Pons (tissue), 1 donor: ENCODE measurements around the gene DST.

Experiments
- DNase-seq: peaks from one replicate; pipeline ENCODE4 v3.0.0-alpha.2; 2016; ENCODE audit warnings: low spot score

DST gene

DNA sequence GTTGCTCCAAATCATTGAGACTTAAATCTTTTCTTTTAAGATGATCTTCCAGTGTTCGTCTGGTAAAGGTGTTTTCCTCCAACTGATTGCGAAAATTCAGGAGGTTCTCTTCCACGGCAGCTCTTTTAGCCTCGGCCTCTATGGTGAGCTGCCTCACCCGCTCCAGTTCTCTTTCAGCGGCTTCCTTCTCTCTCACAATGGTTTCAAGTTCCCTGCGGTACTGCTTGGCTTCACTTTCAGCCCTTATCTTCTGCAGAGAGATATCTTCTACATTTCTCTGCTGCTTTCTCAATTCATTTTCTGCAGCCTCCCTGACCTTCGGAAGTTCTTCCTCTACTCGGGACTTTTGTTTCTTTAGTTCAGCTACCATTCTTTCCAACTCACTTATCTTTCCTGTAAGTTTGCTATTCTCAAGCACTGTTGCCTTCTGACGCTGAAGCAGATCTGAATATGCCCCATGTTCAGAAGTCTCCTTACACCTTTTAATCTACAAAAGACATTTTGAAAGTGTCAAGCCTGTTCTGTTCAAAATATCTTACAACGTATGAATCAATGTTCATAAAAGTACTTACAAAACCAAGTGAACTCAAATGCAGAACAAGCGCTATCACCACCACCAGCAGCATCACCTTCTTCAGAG lies 22.3 kb downstream of the DST start:
- no peak for DNase-seq

DNA sequence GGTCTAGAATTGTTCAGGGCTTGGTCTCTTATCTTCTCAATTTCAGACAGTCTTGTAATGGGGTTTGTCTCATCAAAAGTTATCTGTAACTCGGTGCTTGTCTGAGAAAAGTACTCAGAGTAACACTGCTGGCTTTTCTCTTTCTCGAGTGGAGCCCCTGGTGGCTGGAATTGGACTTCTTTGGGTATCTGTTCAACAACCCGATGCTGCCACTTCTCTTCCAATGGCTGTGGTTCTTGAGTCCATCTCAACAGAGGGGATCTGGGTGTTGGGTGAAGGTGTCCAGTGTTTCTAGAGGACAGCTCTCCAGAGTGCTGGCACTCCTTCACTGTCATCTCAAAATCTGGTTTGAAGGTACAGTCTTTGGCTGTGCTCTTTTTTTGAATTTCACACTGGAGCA lies 24.6 kb downstream of the DST start:
- no peak for DNase-seq

DNA sequence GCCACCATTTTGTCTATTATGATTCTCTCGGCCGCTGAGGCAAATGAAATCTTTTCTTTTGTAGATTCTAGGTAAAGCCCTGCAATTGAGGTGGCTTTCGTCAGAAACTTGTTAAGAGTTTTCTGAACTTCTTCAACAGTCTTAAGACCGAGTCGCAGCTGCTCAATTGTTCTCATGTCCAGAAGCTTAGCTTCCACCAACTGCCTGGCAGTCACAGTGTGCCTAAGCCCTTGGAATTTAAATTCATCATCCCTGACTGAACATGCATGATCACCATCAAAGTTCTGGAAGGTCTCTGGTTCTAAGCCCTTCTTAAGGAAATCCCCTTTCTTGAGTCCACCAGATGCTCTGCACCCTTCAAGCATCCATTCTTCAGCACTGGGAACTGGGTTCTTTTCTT lies 25.7 kb downstream of the DST start:
- no peak for DNase-seq

DNA sequence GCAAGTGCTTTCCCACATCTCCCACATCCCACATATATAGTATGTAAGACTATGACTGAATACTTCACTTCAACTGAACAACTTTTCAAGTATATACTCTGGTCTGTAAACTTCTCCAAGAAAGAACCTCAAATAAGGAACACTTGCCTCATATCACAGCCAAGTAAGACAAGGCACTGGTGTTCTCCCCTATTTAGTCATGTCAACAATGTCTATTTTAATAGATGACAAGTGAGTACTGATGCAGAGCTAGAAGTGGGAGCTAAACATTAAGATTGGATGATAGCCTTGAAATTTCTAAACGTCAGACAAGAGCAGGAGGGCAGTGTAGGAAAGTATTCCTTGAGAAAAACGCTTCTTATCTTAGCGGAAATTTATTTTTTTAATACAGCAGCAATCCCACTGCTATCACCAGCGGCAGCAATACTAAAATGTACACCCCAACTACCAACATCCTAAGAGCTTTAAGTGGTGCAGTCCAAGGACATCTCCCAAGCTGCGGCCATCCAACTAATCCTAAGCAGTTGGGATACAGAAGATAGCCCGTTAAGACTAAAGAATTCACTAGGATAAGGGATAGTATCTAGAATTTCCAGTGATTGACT lies 29.3 kb downstream of the DST start:
- DNase-seq = no peak

DNA sequence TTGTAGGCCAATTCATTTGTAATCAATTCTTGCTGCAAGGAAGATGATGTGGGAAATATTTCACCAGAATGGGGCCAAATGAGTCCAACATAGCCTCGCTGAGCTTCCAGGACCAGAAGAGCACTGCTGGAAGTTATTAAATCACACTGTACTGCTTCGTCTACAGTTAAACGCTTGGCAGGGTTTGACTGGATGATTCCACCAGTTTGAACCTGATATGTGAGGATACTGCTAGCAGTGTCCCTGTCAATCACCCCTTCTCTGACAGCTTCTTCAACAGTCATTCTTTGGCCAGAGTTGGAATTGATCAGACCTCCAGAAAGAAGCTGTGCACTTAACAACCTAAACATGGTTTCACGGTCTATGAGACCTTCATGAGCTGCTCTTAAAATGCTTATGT lies 34.4 kb downstream of the DST start:
- DNase-seq = no peak

DNA sequence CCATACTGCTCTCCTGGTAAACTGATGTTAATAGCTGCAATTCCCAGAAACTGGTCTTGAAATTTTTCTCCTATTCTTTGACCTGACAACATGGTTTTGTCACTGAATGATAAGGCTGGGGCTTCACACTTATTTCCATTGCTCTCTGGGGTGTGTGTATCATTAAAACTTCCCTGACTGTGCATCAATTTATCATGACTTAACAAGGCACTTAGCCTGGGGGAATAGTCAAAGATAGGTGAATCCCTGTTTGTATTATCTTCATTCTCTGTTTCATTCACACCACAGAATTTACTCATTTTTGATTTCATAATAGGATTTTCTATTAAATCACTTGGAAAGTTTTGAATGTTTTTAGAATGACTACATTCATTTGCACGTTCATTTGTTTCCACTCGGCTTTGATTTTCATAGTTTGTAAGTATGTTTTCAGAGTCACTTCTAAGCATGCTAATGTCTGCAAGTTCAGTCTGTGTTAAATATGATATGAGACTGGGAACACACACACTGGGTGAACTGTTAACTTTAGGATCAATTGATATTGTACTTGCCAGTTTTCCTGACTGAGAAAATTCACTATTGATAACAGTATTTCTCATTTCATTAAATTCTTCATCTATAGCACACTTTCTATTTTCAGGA lies 35.5 kb downstream of the DST start:
- no peak for DNase-seq

DNA sequence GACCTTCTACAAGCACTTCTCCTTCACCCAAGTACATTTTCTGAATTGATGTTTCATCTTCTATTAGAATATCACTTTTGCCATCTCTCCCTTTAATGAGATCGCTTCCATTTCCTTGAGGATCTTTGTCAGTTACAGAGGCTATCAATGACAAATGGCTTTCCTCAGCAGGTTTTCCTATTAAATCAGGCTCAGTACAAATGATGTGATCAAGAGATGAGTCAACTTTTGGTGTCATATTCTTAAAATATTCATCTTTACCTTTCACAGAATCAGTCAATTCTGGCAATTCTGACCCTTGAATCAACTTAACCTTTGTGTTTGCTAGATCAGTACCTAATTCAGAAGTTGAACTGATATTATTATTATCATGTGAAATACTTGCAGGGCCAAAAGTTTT lies 37.3 kb downstream of the DST start:
- no peak for DNase-seq

DNA sequence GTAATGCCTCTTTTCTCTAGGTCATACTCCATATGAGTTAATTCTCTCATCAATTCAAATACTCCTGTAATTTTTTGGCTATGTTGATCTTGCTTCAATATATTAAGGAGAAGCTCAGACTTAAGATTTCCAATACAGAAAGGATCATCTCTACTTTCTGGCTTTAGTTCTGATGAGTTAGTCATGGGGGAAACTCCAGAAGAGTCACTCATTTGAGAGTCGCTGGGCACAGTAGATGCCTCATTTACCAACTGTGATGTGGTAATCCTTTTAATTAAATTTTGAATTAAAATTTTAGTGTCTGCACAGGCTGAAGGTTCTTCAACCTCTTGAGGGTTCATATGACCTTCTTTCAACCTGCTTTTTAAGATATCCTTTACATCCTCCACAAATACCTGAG lies 38.5 kb downstream of the DST start:
- DNase-seq = no peak

DNA sequence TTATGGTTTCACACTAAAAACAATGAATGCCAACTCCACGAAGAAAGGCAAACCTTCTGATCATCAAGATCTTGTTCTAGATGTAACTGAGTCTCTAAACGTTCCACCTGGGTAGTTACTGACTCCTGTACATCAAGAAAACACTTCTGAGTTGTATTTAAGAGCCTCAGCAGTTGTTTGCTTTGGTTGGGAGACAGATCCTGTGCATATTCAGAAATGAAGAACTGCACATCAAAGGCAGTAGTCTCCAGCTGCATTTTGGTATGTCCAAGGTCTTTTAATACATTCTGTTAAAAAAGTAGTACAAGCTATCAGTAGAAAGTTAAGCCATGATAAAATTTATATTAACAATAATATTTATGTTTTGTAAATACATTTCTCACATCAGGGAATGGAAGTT lies 41.3 kb downstream of the DST start:
- DNase-seq = no peak

DNA sequence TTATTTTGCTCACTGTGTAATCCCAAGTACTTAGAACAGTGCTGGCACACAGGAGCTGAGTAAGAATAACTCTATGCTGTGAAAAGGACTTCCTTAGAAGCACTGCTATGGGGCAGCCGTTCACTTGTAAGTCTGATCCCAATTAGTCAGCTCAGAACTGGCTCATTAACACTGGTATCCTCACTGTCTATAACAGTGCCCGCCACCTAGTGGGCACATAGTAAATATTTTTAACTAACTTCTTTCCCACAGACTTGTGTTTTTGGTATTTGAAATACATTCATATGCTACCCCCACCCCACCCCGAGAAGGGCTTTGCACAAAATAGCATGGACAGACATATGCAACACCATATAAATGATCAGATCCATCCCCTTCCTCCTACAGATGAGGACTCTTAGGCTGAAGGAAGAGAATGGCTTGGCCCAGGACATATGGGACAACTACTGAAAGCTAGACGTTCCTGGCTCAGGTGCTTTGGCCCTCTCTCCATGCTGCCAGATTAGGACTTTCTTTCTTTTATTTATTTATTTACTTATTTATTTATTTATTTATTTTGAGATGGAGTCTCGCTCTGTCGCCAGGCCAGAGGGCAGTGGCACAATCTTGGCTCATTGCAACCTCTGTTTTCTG lies 47.1 kb downstream of the DST start:
- DNase-seq = peak; percentile 76

DNA sequence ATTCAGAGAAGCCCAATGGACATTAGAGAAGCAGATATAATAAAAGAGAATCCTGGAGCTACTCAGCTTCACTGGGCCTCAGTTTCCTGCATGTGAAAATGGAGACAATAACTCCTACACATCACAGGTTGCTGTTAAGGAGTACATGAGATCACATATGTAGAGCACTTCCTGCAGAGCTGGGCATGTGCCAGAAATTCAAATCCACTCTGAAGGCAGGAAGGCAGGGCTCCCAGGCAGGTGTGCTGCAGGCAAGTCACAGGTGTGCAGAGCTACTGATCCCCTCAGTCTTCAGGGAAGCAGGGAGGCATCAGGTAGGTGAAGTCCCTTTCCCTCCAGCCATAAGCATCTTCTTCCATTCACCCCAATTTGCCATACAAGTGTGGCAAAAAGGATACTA lies 48.0 kb downstream of the DST start:
- no peak for DNase-seq

DNA sequence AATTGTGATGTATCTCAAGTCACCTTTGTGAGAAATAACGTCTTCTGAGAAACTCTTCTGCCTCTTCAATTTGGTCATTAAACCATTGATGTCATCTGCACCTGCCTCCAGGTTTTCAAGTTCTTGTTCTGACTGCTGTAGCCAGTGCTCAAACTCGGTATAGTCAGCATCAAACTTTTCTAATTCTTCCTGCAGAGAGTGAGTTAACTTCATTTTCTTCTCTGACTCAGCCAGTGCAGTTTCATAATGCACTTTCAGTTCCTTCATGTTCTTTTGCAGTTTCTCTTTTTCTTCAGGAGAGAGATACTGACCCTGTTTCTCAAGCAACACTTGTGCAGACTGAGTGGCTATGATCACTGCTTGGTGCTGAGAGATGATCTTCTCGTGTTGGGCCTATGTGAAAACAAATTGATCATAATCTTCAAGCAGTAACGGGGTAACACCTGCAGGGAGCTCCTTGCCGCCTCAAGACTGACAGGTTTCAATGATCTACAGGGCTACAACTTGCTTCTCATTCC lies 48.8 kb downstream of the DST start:
- peak; percentile 71 for DNase-seq

DNA sequence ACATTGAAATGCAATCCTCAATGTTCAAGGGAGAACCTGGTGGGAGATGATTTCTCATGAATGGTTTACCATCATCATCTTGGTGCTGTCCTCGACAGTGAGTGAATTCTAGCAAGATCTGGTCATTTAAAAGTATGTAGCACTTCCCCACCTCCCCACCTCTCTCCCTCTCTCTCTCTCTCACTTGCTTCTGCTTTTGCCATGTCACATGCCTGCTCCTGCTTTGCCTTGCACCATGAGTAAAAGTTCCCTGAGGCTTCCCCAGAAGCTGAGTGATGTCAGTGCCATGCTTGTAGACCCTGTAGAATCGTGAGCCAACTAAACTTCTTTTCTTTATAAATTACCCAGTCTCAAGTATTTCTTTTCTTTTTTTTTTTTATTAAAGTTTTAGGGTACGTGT lies 60.5 kb downstream of the DST start:
- no peak for DNase-seq

DNA sequence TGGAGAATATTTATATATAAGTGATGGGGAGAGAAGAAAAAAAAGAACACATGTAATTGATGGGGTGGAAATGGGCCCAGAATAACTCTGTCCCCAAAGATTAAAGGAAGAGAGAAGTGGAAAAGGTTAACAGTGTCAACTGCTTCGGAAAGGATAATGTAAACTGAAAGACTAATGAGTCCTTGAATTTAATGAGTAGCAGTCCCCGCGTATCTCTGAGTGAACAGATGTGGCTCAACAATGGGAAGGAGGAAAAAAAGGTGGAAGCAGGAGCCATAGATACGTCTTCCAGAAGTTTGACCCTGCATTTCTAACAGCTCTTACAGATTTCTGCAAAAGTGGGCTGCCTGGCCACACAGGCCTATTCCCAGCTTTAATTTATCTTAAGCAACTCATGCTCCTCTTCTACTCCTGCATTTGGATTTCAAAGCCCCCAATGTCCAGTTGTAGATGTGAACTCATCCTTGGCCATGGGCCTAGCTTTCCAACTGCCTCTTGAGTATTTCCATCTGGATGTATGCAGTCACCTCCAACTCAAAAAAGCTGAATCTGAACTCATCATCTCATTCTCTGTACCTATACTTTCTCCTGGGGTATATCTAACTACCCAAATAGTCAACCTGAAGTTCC lies 61.3 kb downstream of the DST start:
- no peak for DNase-seq

DNA sequence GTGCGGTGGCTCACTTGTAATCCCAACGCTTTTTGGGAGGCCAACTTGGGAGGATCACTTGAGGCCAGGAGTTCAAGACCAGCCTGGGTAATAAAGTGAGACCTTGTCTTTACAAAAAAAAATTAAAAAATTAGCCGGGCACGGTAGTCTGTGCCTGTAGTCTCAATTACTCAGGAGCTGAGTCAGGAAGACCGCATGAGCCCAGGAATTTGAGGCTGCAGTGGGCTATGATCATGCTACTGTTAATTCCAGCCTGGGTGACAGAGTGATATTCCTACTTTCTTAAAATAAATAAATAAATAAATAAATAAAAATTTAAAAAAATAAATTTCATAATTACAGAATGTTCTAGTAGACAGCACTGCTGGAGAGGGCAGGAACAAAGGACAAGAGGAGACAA lies 62.4 kb downstream of the DST start:
- no peak for DNase-seq

DNA sequence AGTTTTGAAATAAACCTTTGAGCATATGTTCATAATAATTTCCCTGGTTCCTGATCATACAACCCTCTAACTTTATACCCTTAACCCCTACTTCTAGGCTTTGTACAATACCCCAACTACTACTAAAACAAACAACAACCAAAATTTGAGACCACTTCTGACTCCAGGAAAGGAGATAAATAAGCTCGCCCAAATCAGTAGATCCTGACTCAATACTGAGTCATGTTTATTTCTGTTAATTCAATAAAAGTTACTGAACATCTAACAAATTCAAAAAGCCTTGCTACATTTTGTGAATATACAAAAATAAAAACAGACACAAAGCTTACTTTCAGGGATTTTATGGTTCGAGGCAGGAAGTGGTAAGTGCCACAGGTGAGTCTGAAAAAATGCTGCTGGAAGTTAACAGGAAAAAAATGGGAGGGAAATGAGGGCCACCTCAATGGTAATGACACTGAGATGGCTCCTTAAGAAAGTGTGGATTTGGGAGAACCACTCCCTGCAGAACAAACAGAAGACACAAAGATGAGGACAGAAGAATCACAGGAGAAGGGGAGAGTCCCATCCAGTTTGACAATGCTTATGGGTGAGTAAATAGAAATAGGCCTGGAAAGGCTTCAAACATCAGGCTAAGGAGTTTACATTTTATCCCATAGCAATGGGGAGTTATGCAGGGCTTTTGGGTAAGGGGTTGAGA lies 63.4 kb downstream of the DST start:
- DNase-seq = no peak

DNA sequence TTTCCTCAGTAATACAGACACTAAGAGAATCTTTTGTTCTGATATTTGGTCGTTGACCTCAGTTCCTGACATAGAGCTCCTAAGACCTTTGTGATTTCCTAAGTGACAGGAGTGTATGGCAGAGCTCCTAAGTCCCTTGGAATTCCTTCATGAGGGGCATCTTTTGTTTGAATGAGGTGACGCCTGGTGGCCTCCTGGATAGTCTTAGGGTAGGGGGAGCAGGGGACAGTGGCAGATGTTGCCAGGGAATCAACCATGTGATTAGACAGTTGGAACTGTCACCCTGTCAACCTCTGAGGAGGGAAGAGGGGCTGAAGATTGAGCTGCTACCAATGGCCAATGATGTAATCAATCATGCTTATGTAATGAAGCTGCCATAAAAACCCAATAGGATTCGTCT lies 67.0 kb downstream of the DST start:
- no peak for DNase-seq

DNA sequence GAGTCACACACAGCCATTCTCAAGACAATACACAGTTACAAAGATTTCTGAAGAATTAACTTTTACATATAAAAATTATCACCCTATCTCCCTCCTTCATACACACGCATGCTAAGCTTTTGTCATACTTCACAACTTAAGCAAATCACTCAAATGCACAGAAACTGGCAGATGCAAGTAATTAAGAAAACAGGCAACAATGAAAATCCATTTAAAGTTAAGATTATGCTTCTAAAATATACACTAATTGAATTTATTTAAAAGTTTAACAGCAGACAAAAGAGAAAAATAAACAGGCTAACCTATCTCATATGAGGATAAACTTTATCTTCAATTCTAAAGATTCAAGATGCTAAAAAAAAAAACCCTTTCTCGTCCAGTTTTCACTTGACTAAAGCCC lies 68.4 kb downstream of the DST start:
- no peak for DNase-seq

DNA sequence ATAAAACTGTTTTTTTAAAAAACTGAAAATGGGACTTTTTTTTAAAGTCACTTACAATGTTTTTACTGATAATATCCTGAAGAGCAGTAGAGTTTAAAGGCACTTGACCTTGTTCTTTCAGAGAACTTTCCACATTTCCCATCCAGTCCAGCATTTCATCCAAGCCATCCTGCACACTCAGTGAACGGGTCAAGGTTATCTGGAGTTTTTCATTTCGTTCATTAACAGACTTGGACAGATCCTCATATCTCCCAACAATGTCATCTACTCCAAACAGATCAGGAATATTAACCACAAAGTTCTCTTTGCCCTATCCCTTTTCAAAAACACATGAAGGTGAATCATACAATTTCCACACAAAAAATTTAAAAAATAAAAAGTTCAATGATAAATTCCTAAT lies 69.1 kb downstream of the DST start:
- no peak for DNase-seq

DNA sequence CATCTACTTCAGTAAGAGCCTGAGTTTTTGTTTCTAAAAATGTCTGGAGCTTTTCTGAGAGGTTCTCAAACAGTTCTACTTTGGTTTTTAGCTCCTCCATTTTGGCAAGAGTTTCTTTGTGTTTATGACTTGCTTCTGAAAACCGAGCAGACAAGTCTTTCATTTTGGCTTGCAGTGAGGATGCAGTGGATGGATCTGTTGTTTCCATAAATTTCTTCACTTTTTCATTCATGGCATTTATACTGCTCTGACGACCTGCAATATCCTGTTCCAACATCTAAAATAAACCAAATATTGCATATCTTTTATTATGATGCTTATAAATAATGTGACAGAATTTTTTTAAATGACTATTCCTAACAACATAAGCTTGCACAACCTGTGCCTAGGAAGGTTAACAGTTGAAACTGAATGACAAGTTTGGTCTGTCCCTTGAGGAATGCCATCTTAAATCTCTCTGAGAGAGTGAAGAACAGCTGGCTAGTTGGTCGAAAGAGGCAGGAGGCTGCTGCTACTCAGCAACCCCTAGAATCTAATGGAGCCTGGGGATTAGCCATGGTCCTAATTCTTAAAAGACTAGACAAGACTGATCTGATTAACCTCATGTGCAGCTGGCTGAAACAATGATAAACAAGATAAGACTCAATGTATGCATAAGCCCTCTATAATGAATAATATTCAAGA lies 69.8 kb downstream of the DST start:
- no peak for DNase-seq

DNA sequence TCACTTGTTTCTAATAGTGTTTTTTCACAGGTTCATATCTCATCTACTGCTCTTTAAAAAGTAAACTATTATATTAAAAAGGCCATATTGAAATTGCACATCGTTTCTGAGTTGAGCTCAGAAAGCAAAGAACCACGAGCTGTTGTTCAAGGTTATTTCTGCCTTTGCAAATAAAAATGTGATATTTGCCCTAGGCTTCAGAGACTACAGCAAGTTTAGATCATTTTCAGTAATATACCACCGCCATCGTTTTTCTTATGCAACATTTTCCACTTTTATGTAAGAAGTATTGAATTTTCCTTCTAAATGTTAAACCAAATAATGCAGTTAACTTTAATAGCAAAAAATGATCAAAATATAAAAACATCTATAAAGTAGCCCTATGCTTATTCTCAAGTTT lies 71.1 kb downstream of the DST start:
- no peak for DNase-seq
